ENCODE data around the gene TP53TG5. TPM values are rescaled to one million over a fixed set of nuclear protein-coding genes. Genes with fewer than 3 reads are reported as not detected.

The TP53TG5 gene
- total RNA-seq, 1 donor from 2014 or later, result not detected

DNA sequence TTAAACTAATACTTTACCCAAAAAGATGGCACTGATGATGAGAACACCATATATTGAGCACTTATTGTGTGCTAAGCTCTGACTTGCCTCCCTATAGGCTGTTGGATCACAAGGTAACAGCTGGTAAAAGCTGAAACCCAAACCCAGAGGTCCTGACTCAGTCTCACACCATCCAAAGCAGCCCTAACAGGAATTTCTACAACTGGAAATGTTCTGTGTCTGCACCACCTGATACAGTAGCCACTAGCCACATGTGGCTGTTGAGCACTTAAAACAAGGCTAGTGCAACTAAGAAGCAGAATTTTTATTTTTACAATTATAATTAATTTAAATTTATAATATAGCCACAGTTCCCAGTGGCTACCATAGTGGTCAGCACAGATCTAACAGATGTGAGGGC, 54.4 kb downstream of the TP53TG5 start:
- no peak for DNase-seq

DNA sequence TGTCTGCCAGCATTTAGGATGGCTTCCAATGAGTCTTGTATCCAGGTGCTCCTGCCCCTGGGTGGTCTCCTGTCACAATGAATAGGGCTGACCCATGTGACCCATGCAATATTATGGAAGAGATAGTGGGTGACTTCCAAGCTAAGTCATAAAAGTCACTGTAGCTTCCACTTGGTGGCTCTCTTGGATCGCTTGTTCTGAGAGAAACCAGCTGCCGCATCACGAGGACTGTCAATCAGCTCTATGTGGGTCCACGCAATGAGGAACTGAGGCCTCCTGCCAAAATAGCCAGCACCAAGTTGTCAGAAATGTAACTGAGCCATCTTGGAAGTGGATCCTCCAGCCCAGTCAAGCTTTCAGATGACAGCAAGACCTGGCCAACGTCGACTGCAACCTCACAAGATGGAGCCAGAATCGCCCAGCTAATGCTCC, 55.2 kb downstream of the TP53TG5 start:
- peak; percentile 46 for DNase-seq

Small RNA genes lying within 50 kb of the gene (small RNA-seq; reads per million reads assigned to genes)
- gene MIR6812 (ENCODE audit: low replicate concordance), result not detected

Other genes starting within 250 kb of the TP53TG5 start
- gene PI3, start 203.4 kb downstream of the TP53TG5 start, total RNA-seq, result not detected
- not detected for gene SEMG1, start 171.3 kb downstream of the TP53TG5 start, total RNA-seq
- gene SEMG2, start 157.0 kb downstream of the TP53TG5 start, total RNA-seq, result not detected
- gene SLPI, start 123.8 kb downstream of the TP53TG5 start, total RNA-seq, result 181 TPM
- gene RBPJL, start 71.5 kb downstream of the TP53TG5 start, total RNA-seq, result not detected
- gene MATN4, start 70.0 kb downstream of the TP53TG5 start, total RNA-seq, result 1.1 TPM
- gene SDC4, start 29.9 kb downstream of the TP53TG5 start, total RNA-seq, result 26.9 TPM
- gene SYS1, start 15.2 kb downstream of the TP53TG5 start, total RNA-seq, result 20.0 TPM
- gene DBNDD2, start 30.0 kb upstream of the TP53TG5 start, total RNA-seq, result 23.4 TPM
- 27.4 TPM for gene PIGT, start 37.8 kb upstream of the TP53TG5 start, total RNA-seq
- gene WFDC2, start 91.4 kb upstream of the TP53TG5 start, total RNA-seq, result 16.6 TPM
- not detected for gene SPINT3, start 137.3 kb upstream of the TP53TG5 start, total RNA-seq
- gene WFDC6, start 161.2 kb upstream of the TP53TG5 start, total RNA-seq, result not detected
- gene EPPIN, start 169.1 kb upstream of the TP53TG5 start, total RNA-seq, result not detected
- not detected for gene WFDC8, start 201.0 kb upstream of the TP53TG5 start, total RNA-seq